NCI-H2196 treated with DMSO at 0.1 percent for 48 hours (cell line): Measurements from ENCODE around the gene MED26.
A peak's percentile ranks its signal among the peaks of the same experiment; 100 is the strongest.
"Not testable (repeated sequence)": the region's sequence is repeated elsewhere in the genome, so short reads cannot be mapped to it uniquely, and the experiment has no call there.

ENCODE experiments used
- DNase-seq: peaks from one replicate; lab custom pipeline; 2025; ENCODE audit not compliant: unreplicated experiment; lab: John Stamatoyannopoulos, UW

MED26 gene

DNA sequence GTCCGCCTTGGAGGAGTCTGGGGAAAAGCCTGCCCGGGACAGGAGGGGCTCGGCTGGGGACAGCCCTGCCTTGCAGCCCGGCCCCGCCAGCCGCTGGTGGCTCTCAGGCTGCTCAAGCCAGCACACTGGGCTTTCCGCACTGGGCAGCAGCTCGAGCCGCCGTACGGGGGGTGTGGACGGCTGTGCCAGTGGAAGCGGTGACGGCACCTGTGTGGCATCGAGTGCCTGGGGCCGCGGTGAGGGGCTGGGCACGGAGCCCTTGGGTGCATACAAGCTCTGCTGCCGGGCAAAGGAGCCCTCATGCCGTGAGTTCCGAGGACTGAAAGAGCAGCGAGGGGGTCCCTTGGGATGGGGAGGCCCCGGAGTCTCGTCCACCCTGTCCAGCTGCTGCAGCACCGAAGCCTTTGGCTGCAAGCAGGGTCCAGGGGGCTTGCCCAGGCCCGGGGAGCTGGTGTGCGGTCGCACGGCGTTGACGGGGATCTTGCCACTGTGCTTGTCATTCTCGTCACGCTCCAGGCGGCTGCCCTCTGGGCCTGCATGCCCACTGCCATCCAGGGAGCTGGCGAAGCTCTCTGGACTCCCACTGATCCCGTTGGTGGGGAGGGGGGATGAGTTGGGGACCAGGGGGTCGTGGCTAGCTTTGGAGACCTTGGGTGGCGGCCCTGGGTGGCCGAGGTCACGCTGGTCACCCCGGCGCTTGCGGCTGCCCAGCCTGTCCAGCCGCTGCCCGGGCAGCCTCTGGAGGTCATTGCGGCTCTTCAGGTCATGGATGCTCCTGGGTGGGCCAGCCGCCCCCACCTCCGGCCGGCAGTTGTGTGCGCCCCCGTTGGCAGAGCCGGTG is 51.1 kb downstream of the MED26 start:
- no peak for DNase-seq

DNA sequence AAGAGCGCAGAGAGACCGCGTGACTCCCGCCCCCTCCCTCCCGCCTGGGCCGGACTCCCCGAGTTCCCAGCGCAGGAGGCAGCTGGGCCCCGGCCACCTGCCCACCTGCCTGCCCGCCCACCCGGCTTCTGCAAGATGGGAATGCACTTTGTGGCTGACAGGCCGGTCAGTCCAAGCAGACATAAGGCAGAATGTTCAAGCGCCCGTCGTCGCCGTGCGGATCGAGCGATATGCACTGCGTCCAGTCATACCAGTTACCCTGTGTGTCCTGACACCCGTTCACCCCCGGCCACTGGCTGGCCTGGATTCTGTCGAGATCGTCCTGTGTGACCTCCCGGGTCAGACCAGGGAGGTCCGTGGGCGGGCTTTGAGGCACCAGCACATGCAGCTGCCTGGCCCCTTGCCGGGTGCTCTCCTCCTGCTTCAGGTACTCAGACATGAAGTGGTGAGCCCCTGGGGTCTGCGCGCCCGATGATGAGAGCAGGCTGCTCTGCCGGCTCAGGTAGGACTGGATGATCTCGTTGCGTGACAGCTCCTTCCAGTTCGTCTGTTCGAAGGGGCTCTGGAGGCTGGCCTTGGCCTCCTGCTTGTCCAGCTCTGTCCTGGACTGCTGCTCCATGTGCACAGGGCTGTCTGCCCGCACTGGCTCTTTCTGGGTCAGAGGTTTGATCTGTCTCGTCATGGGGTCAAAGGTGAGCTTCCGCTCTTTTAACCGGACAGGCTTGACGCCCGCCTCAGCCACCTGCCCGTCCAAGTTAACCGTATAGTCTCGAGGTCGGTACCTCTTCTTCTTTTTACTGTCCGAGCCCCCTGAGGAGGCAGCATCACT is 51.9 kb downstream of the MED26 start:
- DNase-seq = no peak

DNA sequence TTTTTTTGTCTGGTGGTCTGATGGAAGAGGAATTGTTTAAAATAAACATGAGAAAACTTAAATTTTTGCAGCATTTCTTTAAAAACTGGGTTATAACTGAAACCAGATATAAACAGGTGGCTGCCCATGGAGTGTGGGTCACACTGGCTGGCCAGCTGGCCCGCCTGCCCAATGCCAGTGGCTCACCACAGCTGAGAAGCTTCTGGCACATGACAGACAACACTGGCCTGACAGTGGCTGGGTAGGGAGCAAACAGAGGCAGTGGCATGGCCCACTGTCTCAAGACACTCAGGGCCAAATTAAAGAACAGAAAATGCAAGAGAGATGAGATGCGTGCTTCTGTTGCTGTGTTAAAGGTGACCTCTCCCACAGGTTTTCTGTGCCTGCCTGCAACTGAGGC is 52.7 kb downstream of the MED26 start:
- no peak for DNase-seq

DNA sequence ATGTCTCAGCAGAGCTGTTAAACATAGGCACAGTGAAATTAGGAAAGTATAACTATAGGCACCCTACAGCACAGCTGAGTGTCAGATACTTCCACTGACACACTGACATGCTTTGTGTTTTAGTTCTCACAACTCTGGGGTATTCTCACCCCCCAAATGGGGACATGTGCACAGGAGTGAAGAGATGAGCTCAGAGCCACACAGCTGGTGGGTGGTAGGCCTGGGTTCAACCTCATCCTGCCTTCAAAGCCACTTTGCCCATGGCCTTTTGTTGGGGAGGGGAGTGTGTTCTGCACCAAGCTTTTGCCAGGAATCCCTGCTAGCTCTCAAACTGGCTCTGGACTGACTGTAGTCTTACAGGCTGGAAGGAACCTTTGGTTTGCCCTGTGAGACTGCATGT is 54.1 kb downstream of the MED26 start:
- DNase-seq = no peak

DNA sequence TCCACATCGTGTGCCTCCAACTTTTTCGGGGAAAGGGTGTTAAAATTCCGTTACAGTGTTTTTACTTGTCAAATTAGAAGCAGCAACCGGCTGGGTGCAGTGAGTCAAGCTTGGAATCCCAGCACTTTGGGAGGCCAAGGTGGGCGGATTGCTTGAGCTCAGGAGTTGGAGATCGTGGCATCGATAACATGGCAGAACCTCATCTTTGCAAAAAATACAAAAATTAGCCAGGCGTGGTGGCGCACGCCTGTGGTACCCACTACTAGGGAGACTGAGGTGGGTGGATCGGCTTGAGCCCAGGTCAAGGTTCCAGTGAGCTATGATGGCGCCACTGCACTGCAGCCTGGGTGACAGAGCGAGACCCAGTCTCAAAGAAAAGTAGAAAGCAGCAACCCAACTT is 54.7 kb downstream of the MED26 start:
- DNase-seq = no peak

DNA sequence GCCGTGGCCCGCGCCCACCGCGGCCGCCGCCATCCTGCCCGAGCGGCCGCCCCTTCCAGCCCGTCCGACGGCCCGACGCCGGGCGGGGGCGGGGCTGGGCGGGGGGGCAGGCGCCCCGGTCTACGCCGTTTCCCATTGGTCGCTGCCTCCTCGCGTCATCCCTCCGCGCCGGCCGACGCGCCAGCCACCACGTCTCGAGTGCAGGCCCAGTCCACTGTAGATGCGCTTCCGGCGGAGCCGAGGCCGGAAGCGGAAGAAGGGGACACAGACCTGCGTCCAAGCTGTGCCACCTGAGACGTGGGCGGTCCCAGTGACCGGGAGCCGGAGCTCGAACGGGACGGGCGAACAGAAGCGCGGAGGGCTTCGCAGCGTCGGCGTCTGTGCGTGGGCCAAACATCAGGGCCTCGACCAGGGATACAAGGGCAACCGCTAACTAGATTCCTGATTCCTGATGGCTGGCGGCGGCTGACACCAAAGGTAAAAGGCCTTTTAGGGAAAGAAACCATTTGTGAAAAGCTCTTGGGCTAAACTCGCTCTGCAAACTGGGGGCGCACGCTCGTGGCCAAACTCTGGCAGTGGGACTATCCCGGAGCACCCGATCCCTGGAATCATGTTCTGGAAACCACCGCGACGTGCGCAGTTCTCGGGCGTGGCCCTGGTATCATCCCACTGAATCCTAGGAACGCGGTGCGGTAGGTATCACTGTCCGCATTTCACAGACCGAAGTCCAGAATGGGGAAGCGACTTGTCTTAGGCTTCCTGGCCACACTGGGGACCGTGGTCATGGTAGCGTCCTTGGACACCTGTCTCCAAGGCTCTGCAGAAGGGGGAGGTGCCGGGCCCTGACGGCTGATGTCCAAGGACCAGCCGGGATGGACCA is 55.4 kb downstream of the MED26 start, which contains the start of gene SLC35E1:
Gene SLC35E1, minus strand, starts transcription at position 84 of the 880 bp plus-strand sequence. Its CDS starts 51 bp downstream, at position 33.
- peak; percentile 88 for DNase-seq

DNA sequence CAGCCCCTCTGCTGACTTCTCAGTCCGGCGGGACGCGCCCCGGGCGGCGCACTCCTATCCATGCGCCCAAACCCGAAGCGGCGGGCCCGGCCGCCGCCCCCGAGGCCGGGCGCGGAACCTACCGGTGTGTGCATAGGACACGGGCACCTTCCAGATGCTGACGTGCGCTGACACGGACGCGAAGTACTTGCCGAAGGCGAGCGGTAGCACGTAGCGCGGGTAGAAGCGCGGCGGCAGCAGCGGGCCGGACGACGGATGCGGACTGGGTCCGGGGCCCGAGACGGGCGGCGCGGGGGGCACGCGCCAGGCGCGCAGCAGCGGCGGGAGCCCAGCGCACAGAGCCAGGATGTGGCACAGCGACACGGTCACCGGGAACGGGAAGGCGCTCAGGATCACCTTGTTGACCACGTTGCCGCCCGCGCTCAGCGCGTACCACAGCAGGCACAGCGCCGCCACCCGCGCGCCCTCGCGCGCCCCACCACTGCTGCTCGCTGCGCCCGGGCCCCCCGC is 56.1 kb downstream of the MED26 start:
- no peak for DNase-seq

DNA sequence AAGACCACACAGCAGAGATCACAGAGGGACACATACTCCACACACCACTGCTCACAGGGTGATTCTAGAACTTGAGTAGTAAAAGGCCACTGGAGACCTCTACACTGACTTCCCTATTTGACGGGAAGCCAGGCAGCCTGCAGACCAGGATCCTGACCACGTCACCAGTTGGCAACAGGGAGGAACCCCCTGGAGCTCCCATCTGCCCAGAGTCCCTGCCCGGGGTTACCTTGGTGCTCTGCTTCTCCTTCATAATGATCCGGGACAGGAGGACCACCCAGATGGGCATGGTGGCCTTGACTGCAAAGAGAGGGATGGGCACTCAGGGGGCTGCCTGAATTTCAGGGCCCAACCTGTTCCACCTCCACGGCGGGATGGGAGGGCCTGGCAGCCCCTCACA is 56.7 kb downstream of the MED26 start:
- DNase-seq = no peak

DNA sequence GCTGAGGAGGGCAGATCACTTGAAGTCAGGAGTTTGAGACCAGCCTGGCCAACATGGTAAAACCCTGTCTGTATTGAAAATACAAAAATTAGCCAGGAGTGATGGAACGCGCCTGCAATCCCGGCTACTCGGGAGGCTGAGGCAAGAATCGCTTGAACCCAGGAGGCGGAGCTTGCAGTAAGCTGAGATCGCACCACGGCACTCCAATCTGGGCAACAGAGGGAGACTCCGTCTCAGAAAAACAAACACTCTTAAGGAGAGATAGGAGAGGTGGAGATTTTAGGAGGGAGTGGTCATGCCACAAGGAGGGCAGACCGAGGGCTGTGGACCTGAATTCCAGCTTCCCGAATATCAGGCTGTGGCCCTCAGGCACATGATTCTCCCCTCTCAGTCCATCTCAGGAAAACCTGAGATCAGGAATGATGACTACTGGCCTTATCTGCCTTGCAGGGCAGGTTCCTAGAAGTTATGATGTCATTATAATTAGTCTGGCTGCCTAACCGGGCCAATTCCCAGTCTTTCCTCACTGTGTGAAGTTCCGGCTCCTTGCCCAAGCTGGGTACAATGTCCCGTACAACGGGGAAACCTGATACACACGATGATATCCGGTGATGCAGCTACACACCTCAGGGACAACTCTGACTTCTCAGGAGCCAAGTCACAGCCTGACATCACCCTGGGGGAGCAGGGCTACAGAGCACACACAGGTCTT is 58.2 kb downstream of the MED26 start:
- no peak for DNase-seq

DNA sequence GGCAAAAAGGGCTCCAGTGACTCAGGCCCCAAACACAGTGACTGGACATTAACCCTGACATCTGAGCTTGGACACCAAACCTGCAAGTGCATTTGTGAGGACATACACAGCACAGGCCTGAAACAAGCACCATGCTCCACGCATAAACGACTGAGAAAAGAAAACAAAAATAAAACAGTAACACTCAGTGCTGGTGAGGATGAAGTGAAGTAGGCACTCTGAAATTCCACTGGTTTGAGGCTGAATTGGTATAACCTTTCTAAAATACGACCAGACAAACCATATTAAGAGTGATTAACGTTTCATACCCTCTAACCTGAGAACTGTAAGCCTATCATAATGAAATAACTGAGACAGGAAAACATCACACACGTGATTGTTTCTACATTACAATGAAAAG is 61.3 kb downstream of the MED26 start:
- DNase-seq = no peak

DNA sequence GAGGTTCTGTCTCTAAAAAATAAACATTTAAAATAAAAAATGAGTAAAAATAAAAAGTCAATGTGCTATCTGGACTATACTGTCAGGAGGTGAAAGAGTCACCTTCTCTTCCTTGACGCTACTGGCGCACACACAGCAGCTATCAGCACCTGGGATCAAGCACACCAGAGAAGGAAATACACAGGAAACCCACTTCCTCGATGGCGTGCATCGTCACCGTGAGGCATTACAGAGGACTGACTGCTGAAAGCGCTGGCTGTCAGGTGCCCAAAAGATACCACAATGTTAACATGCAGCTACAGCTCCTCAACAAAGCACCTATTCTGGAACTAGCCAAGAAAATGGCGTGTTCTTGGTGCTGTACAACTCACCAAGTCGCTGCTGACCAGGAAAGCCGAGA is 61.8 kb downstream of the MED26 start:
- DNase-seq = no peak

DNA sequence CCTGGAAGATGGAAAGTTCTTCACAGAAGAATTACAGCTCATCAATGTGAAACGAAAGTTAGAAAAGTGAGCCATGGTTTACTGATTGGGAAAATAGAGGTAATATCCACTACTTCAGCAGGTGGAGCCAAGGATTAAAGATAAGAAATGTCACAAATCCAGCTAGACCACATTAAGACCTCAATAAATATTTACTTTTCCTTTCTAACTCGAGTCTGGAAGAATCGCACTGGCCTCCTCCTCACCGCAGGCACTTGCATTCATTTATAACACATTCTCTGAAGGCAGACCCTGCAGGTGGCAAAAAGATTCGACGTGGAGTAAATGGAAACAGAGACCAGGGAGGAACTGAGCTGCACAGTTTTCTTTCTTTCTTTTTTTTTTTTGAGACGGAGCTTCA is 63.2 kb downstream of the MED26 start:
- DNase-seq = no peak

DNA sequence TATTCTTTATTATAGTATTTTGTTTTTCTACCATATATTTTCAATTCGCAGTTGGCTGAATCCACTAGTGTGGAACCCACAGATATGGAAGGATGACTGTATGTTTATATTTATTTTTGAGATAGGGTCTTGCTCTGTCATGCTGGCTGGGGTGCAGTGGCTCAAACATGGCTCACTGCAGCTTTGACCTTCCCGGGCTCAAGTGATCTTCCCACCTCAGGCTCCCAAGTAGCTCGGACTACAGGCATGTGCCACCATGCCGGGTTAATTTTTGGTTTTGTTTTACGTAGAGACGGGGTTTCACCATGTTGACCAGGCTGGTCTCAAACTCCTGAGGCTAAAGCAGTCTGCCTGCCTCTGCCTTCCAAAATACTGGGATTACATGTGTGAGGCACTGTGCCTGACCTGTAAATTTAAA is 65.4 kb downstream of the MED26 start:
- DNase-seq = no peak

DNA sequence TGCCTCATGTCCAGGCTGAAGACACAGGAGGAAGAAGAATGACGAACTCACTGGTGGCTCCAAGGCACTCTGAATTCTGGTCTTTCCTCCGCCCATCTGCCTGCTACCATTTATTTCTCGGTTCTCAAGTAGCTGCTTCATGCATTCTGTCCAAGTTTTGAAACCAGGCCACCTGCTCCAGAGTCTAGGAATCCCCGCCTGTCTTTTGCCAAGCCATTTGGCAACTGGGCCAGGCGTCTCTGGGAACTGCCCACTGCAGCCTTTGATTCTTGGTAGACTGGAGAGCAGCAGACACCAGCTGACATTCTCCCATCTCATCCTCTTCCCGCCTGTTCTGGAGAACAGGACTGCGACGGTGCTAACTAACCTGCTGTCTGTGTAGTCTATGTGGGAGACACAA is 66.6 kb downstream of the MED26 start:
- DNase-seq = no peak

DNA sequence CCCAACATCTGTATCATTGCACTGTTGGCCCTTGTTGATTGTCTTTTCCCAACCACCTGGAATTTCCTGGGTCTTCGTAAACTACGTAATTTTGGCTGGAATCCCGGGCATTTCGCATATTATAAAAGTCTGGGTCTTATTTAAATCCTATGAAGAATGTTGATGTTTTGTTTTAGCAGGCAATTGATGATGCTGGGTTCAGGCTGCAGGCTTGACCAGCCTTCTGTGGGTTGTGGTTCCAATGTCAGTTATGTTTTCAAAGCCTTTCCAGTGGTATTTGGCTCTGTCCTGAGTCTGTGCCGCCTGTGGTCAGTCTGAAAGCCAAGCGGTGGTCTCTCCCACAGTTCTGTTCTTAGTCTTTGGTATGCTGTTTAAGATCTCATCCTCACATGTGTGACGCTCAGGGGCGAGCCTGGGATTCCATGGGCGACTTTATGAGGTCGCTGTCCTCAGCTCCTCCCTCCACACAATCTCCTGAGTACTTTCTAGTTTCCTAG is 68.2 kb downstream of the MED26 start:
- no peak for DNase-seq

DNA sequence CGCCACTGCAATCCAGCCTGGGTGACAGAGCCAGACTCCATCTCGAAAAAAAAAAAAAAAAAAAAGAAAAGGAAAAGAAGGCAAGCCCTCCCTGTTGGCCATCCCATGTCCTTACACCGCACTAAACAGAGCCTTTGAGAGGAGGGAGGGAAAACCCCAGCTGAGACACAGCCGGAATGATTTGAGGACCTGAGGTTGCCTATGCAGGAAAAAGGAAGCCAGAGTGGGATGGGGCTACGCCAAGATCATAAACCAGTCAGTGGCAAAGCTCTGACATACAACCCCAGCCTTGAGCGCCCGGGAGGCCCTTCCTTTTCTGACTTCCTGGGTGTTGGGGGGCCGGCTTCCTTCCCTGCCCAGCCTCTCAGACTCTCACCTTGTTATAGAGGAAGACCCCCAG is 73.2 kb downstream of the MED26 start:
- no peak for DNase-seq

DNA sequence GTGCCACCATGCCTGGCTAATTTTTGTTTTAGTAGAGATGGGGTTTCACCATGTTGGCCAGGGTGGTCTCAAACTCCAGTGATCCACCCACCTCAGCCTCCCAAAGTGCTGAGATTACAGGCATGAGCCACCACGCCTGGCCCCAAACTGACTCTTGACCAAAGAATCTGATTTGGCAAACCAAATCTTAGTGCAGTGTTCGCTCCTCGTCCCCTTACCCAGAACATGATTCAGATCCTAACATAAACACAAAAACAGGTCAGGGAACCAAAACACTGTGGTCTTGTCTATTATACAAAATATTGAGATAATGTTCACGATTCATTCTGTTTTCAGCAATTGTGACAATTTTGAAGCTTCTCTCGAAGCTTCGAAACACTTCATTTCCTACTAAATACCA is 76.1 kb downstream of the MED26 start:
- DNase-seq = not testable (repeated sequence)

DNA sequence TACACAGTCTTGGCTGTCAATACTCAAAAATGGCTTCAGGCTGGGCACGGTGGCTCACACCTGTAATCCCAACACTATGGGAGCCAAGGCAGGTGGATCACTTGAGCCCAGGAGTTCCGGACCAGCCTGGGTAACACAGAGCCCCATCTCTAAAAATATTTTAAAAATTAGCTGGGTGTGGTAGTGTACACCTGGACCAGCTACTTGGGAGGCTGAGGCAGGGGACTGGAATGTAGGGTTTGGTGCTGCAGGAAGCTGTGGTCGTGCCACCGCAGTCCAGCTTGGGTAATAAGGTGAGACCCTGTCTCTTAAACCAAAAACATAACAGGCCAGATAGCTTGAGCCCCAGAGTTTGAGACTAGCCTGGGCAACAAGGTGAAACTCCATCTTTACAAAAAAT is 79.0 kb downstream of the MED26 start:
- no peak for DNase-seq

DNA sequence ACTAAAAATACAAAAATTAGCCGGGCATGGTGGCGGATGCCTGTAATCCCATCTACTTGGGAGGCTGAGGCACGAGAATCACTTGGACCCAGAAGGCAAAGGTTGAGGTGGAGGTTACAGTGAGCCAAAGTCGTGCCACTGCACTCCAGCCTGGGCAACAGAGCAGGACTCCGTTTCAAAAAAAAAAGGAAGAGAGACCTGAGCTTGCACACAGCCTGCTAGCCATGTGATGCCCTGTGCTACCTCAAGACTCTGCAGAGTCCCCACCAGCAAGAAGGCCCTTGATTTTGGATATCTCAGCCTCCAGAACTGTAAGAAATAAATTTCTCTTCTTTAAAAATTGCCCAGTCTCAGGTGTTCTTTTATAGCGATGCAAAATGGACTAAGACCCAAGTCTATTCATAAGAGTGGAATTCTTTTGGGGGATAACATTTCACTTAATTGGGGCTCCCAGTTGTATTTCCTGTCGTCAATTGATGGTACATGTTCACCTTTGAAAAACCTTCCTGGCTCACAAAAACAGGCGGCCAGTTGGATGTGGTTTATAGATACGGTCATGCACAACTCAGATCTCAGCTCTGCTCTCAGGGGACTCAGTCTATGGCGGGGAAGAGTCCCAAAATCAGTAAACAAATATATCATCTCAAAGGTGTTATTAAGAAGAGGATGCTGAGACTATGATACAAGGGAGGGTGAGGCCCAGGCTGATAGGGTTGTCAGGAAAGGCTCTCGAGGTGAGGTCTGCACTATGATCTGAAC is 83.4 kb downstream of the MED26 start:
- DNase-seq = no peak
